ENCODE measurements around the gene MAGI2. TPM values are rescaled to one million over a fixed set of nuclear protein-coding genes. Genes with fewer than 3 reads are reported as not detected.

The MAGI2 gene
- total RNA-seq, 4 donors from 2014 or later = 0.23 to 5.5 (median 0.45) TPM

- intact Hi-C loops (cut with DNase I) = no loop called here
- no peak for DNase-seq
- Histone ChIP-seq H3K4me3 (no peak overlapping the region), H3K27me3 (no peaks in the 10 kb centered on the region), H3K4me1 (no peaks in the 10 kb centered on the region), H3K27ac (no peak overlapping the region), H3K9me3 (no peaks in the 10 kb centered on the region), H3K36me3 (no peaks in the 10 kb centered on the region)
- TF ChIP-seq POLR2A (IDR thresholded peaks at IDR 0.05) (no peak), CTCF (IDR thresholded peaks at IDR 0.05) (no peak)
- whole genome bisulfite sequencing, 2 donors = 13 to 15% methylated on average over 2 of the region's 2 CpGs
Measured at GRCh38 chr7:78924581-78924980, 528.9 kb downstream of the MAGI2 start.

- H3K9me3 ChIP-seq = no peaks in the 10 kb centered on the region
- intact Hi-C loops (cut with DNase I) = no loop called here
- TF ChIP-seq POLR2A (IDR thresholded peaks at IDR 0.05) (no peak), CTCF (IDR thresholded peaks at IDR 0.05) (no peak)
- no peaks in the 10 kb centered on the region for H3K27me3 ChIP-seq
- no peak overlapping the region for H3K27ac ChIP-seq
- DNase-seq = no peak
- no peaks in the 10 kb centered on the region for H3K36me3 ChIP-seq
- no peak overlapping the region for H3K4me3 ChIP-seq
- no peaks in the 10 kb centered on the region for H3K4me1 ChIP-seq
Measured at GRCh38 chr7:78912781-78913180, 540.7 kb downstream of the MAGI2 start.

- intact Hi-C loops (cut with DNase I) = no loop called here
- Histone ChIP-seq H3K27me3 (no peaks in the 10 kb centered on the region), H3K27ac (no peak overlapping the region), H3K36me3 (no peaks in the 10 kb centered on the region), H3K9me3 (no peaks in the 10 kb centered on the region), H3K4me1 (no peaks in the 10 kb centered on the region), H3K4me3 (no peak overlapping the region)
- TF ChIP-seq POLR2A (IDR thresholded peaks at IDR 0.05) (no peak), CTCF (IDR thresholded peaks at IDR 0.05) (no peak)
- no peak for DNase-seq
- 71 to 84% methylated on average over 1 of the region's 1 CpG for WGBS, 2 donors
Measured at GRCh38 chr7:78906735-78907134, 546.7 kb downstream of the MAGI2 start.

- H3K9me3 ChIP-seq = no peaks in the 10 kb centered on the region
- DNase-seq = no peak
- TF ChIP-seq CTCF (IDR thresholded peaks at IDR 0.05) = no peak
- no peaks in the 10 kb centered on the region for H3K4me1 ChIP-seq
- intact Hi-C loops (cut with DNase I) = no loop called here
- H3K4me3 ChIP-seq = no peak overlapping the region
- H3K27me3 ChIP-seq = no peaks in the 10 kb centered on the region
- no peak overlapping the region for H3K27ac ChIP-seq
- H3K36me3 ChIP-seq = no peaks in the 10 kb centered on the region
Measured at GRCh38 chr7:78905436-78905835, 548.0 kb downstream of the MAGI2 start.

GRCh38 chr7:78904983-78905382, 548.5 kb downstream of the MAGI2 start:
- whole genome bisulfite sequencing, 2 donors = 70 to 77% methylated on average over 2 of the region's 2 CpGs
- no peak for TF ChIP-seq CTCF (IDR thresholded peaks at IDR 0.05)
- TF ChIP-seq POLR2A (IDR thresholded peaks at IDR 0.05) = no peak
- no peak overlapping the region for H3K27ac ChIP-seq
- intact Hi-C loops (cut with DNase I) = no loop called here
- no peak for DNase-seq
- no peak overlapping the region for H3K4me3 ChIP-seq
- no peaks in the 10 kb centered on the region for H3K4me1 ChIP-seq
- no peaks in the 10 kb centered on the region for H3K27me3 ChIP-seq
- no peaks in the 10 kb centered on the region for H3K36me3 ChIP-seq
- H3K9me3 ChIP-seq = no peaks in the 10 kb centered on the region

Measured in esophagus squamous epithelium (tissue), 5 donors.